Measurements from ENCODE around the gene CHORDC1.
"Not testable (repeated sequence)": the region's sequence is repeated elsewhere in the genome, so short reads cannot be mapped to it uniquely, and the experiment has no call there.

- TF ChIP-seq EZH2 (IDR thresholded peaks at IDR 0.05); POLR2AphosphoS5 (IDR thresholded peaks at IDR 0.05; ENCODE audit: borderline replicate concordance, low read depth, low read length); FOXP2 (optimal IDR thresholded peaks at IDR 0.05; ENCODE audit: control extremely low read depth, extremely low read length, insufficient read depth): not testable (repeated sequence)
Measured at GRCh38 chr11:90239967-90240636, 17.3 kb upstream of the CHORDC1 start.

All from SK-N-MC (cell line).